GM19035 (cell line): Measurements from ENCODE around the gene GAPDH.
"Not testable (repeated sequence)": the region's sequence is repeated elsewhere in the genome, so short reads cannot be mapped to it uniquely, and the experiment has no call there.

Experiments
- ATAC-seq: cut with Tn5 transposase; IDR thresholded peaks from one replicate; pipeline ENCODE4 v1.9.1; 2021; ENCODE audit not compliant: unreplicated experiment

The GAPDH gene

GRCh38 chr12:6528539-6529235 is 5.6 kb upstream of the GAPDH start:
- no peak for ATAC-seq

GRCh38 chr12:6529291-6529737 is 5.0 kb upstream of the GAPDH start:
- ATAC-seq: no peak

GRCh38 chr12:6530576-6531260 is 3.6 kb upstream of the GAPDH start:
- no peak for ATAC-seq

- ATAC-seq: no peak
Measured at GRCh38 chr12:6532051-6532926, 2.0 kb upstream of the GAPDH start.

GRCh38 chr12:6532927-6533652 is 1.2 kb upstream of the GAPDH start:
- ATAC-seq: peak; percentile 14

- no peak for ATAC-seq
Measured at GRCh38 chr12:6533653-6533922, 729 bp upstream of the GAPDH start.

GRCh38 chr12:6534695-6534944 is 303 bp downstream of the GAPDH start:
- peak; percentile 2 for ATAC-seq

GRCh38 chr12:6534945-6535696 is 804 bp downstream of the GAPDH start:
- peak; percentile 3 for ATAC-seq

- no peak for ATAC-seq
Measured at GRCh38 chr12:6535697-6535946, 1.3 kb downstream of the GAPDH start.

GRCh38 chr12:6535960-6536847 is 1.9 kb downstream of the GAPDH start:
- no peak for ATAC-seq

GRCh38 chr12:6536894-6537579 is 2.7 kb downstream of the GAPDH start:
- ATAC-seq: no peak

GRCh38 chr12:6537580-6538419 is 3.5 kb downstream of the GAPDH start:
- ATAC-seq: not testable (repeated sequence)

- no peak for ATAC-seq
Measured at GRCh38 chr12:6538420-6539313, 4.3 kb downstream of the GAPDH start.

- no peak for ATAC-seq
Measured at GRCh38 chr12:6539314-6539682, 5.0 kb downstream of the GAPDH start.

GRCh38 chr12:6539707-6540134 is 5.4 kb downstream of the GAPDH start:
- ATAC-seq: no peak

GRCh38 chr12:6540181-6540877 is 6.0 kb downstream of the GAPDH start:
- no peak for ATAC-seq
